IMR-90 (cell line): ENCODE measurements around the gene YTHDC2. TPM values are rescaled to one million over a fixed set of nuclear protein-coding genes. Genes with fewer than 3 reads are reported as not detected.

ENCODE experiments used
- ATAC-seq: fragments of 200-7000 bp; cut with Tn5 transposase; 2 replicates; pipeline ENCODE4 v1.9.1; 2020; ENCODE audit warnings: low read depth, mild to moderate bottlenecking, moderate library complexity
- BruUV-seq: library from RNA; stranded (reverse); fragments of 400-500 nt; replicated peaks from 2 replicates; lab custom pipeline; 2021; lab: Mats Ljungman, UMichigan
- CTCF ChIA-PET: fragments of 300-600 bp; formaldehyde crosslinking; extraction: SDS; loops from one replicate; lab custom pipeline; 2021; ENCODE audit warnings: antibody characterized with exemption; lab: Yijun Ruan, JAX
- POLR2A ChIA-PET: fragments of 300-600 bp; sonication (Branson Sonifier 250); formaldehyde crosslinking; loops from one replicate; lab custom pipeline; 2022; ENCODE audit warnings: antibody characterized with exemption; ENCODE audit not compliant: unreplicated experiment; lab: Charles Lee
- DNase-seq: peaks from one replicate; pipeline ENCODE4 v3.0.0; 2013
- H2AFZ ChIP-seq: replicated peaks from 2 replicates; pipeline ENCODE3; 2013; ENCODE audit warnings: low read length, mild to moderate bottlenecking; ENCODE audit not compliant: poor library complexity
- H2AK5ac ChIP-seq: 2 replicates; pipeline ENCODE4 v1.6.1; 2013; ENCODE audit warnings: low read depth, low read length, inconsistent platforms
- H2AK9ac ChIP-seq: replicated peaks from 2 replicates; pipeline ENCODE3; 2013; ENCODE audit warnings: mild to moderate bottlenecking, low read depth, low read length, moderate library complexity; ENCODE audit not compliant: poor library complexity
- H2BK120ac ChIP-seq: 2 replicates; pipeline ENCODE4 v1.6.1; 2013; ENCODE audit warnings: low read depth, low read length, inconsistent platforms
- H2BK15ac ChIP-seq: 3 replicates; pipeline ENCODE4 v1.6.1; 2013; ENCODE audit warnings: low read depth, low read length, inconsistent platforms
- H2BK20ac ChIP-seq: 2 replicates; pipeline ENCODE4 v1.6.1; 2013; ENCODE audit warnings: low read depth, mild to moderate bottlenecking, inconsistent platforms, low read length, moderate library complexity
- H2BK5ac ChIP-seq: 2 replicates; pipeline ENCODE4 v1.6.1; 2013; ENCODE audit warnings: mild to moderate bottlenecking, low read depth, low read length, inconsistent platforms; ENCODE audit not compliant: poor library complexity, severe bottlenecking
- H3K14ac ChIP-seq: replicated peaks from 2 replicates; pipeline ENCODE4 v1.6.1; 2013; ENCODE audit warnings: low read depth, low read length, inconsistent platforms
- H3K18ac ChIP-seq: 2 replicates; pipeline ENCODE4 v1.6.1; 2013; ENCODE audit warnings: low read depth, low read length, control low read depth
- H3K23ac ChIP-seq: 2 replicates; pipeline ENCODE4 v1.6.1; 2013; ENCODE audit warnings: low read depth, low read length, inconsistent platforms
- H3K27ac ChIP-seq: 2 replicates; pipeline ENCODE4 v1.5.1; 2013; ENCODE audit warnings: mild to moderate bottlenecking, control low read depth, low read length; ENCODE audit not compliant: insufficient read depth
- H3K27me3 ChIP-seq: 2 replicates; pipeline ENCODE4 v1.6.1; 2013; ENCODE audit warnings: low read length; ENCODE audit not compliant: control insufficient read depth, insufficient read depth
- H3K36me3 ChIP-seq: 2 replicates; pipeline ENCODE4 v1.6.1; 2013; ENCODE audit warnings: low read length, mixed read lengths; ENCODE audit not compliant: control insufficient read depth, insufficient read depth
- H3K4ac ChIP-seq: 2 replicates; pipeline ENCODE4 v1.6.1; 2013; ENCODE audit warnings: low read depth, low read length, inconsistent platforms
- H3K4me1 ChIP-seq: 2 replicates; pipeline ENCODE4 v1.6.1; 2013; ENCODE audit warnings: low read length, mixed read lengths; ENCODE audit not compliant: control insufficient read depth, insufficient read depth
- H3K4me2 ChIP-seq: 2 replicates; pipeline ENCODE4 v1.6.1; 2013; ENCODE audit warnings: low read depth, mild to moderate bottlenecking, control low read depth, low read length, moderate library complexity
- H3K4me3 ChIP-seq: 2 replicates; pipeline ENCODE4 v1.5.1; 2013; ENCODE audit warnings: low read depth, mild to moderate bottlenecking, control low read depth, low read length, moderate library complexity; ENCODE audit not compliant: insufficient read depth
- H3K56ac ChIP-seq: 2 replicates; pipeline ENCODE4 v1.6.1; 2013; ENCODE audit warnings: low read length, inconsistent platforms; ENCODE audit not compliant: insufficient read depth; ENCODE audit errors: extremely low read depth
- H3K79me1 ChIP-seq, 2 experiments: 2 replicates each; pipeline ENCODE4 v1.6.1; 2013; ENCODE audit warnings: low read length in 2 of 2, inconsistent platforms in 1 of 2, low read depth in 1 of 2
- H3K9ac ChIP-seq: 2 replicates; pipeline ENCODE4 v1.6.1; 2013; ENCODE audit warnings: low read depth, low read length, control low read depth
- H3K9me1 ChIP-seq: 2 replicates; pipeline ENCODE4 v1.6.1; 2013; ENCODE audit warnings: low read length, inconsistent platforms; ENCODE audit not compliant: insufficient read depth
- H3K9me3 ChIP-seq: 2 replicates; pipeline ENCODE4 v1.6.1; 2013; ENCODE audit warnings: low read length; ENCODE audit not compliant: control insufficient read depth, insufficient read depth
- H4K20me1 ChIP-seq: 2 replicates; pipeline ENCODE4 v1.6.1; 2013; ENCODE audit warnings: low read length, inconsistent platforms; ENCODE audit not compliant: insufficient read depth
- H4K5ac ChIP-seq: 2 replicates; pipeline ENCODE4 v1.6.1; 2013; ENCODE audit warnings: mild to moderate bottlenecking, low read depth, low read length, control low read depth
- H4K8ac ChIP-seq, 2 experiments: 2 replicates each; pipeline ENCODE4 v1.6.1; 2013; ENCODE audit warnings: low read depth in 2 of 2, low read length in 2 of 2, control low read depth in 1 of 2, inconsistent platforms in 1 of 2
- H4K91ac ChIP-seq: 2 replicates; pipeline ENCODE4 v1.6.1; 2013; ENCODE audit warnings: low read depth, low read length, inconsistent platforms; ENCODE audit not compliant: insufficient read depth
- BHLHE40 ChIP-seq: fragments of 150-350 bp; IDR thresholded peaks from 2 replicates; pipeline ENCODE4 v1.6.1; 2016; ENCODE audit warnings: mild to moderate bottlenecking, low read depth, low read length
- MAFK ChIP-seq: IDR thresholded peaks from 2 replicates; pipeline ENCODE4 v1.6.1; 2012; ENCODE audit warnings: low read depth, low read length, improper control_type of control experiment
- RCOR1 ChIP-seq: IDR thresholded peaks from 2 replicates; pipeline ENCODE4 v1.6.1; 2012; ENCODE audit warnings: mild to moderate bottlenecking, low read length, improper control_type of control experiment; ENCODE audit not compliant: insufficient replicate concordance
- RFX5 ChIP-seq: IDR thresholded peaks from 2 replicates; pipeline ENCODE4 v1.8.0; 2012; ENCODE audit warnings: low read depth, mild to moderate bottlenecking, low read length, moderate library complexity
- WGBS, 2 experiments: methylation state at CpG; one replicate each; pipeline versions ENCODE4 v1.1.5 to v1.1.7; 2013; ENCODE audit warnings: missing lambda C conversion rate in 2 of 2; ENCODE audit not compliant: insufficient read length in 1 of 2; ENCODE audit errors: extremely low coverage in 2 of 2; 5-methylcytosine and 5-hydroxymethylcytosine counted together
- dilution Hi-C: fragments of 300-500 bp; cut with HindIII; formaldehyde crosslinking; loops from one replicate; pipeline ENCODE4 v1.14.3; 2018; ENCODE audit warnings: low sequenced_read_pairs; ENCODE audit not compliant: unreplicated experiment
- in situ Hi-C: fragments of 300-500 bp; cut with MboI; formaldehyde crosslinking; loops from 3 replicates; pipeline ENCODE4 v1.14.3; 2019; ENCODE audit warnings: low sequenced_read_pairs, inconsistent platforms, mixed read lengths
- intact Hi-C: fragments of 100-400 bp; cut with micrococcal nuclease; formaldehyde crosslinking; loops from 2 replicates; pipeline ENCODE4 v1.10.0; 2022
- polyA plus RNA-seq, 3 experiments: library from polyadenylated mRNA; depleted of rRNA; stranded (reverse); fragments of >200 nt; gene quantifications; 2 replicates each; pipeline ENCODE4 v1.2.3, GENCODE V29; 2012; ENCODE audit warnings: low replicate concordance in 1 of 3
- total RNA-seq: library from RNA; depleted of rRNA; stranded (reverse); fragments of >200 nt; gene quantifications from 2 replicates; pipeline ENCODE4 v1.2.3, GENCODE V29; 2012

YTHDC2 gene
- total and polyA plus RNA-seq, 2 of the 4 experiments (the other 2 are of a cell fraction): 6.5 to 13.4 TPM

- H2BK15ac ChIP-seq: no peak overlapping the region
- H3K14ac ChIP-seq: no peak overlapping the region
- no peak overlapping the region for H2BK5ac ChIP-seq
- no peaks in the 10 kb centered on the region; the same call in 1 of the 2 replicates for H3K27me3 ChIP-seq
- POLR2A ChIA-PET: no interaction called here
- no peak overlapping the region for H2BK120ac ChIP-seq
- no peak for DNase-seq
- CTCF ChIA-PET: interaction anchor here (1.1 kb wide), 1 partner anchor 12 kb away, joined by 4 read pairs; no protein-coding TSS in a partner anchor
- H3K79me1 ChIP-seq: no peaks in the 10 kb centered on the region
- no peak overlapping the region for H3K4me3 ChIP-seq
- H3K9ac ChIP-seq: no peak overlapping the region
- H2AK5ac ChIP-seq: no peak overlapping the region
- H4K20me1 ChIP-seq: no peaks in the 10 kb centered on the region
- H3K18ac ChIP-seq: no peak overlapping the region
- H2AK9ac ChIP-seq: no peak overlapping the region
- H4K91ac ChIP-seq: no peak overlapping the region
- ATAC-seq: no peak
- H3K27ac ChIP-seq: no peak overlapping the region
- no TSS peak for BruUV-seq
- H3K4ac ChIP-seq: no peak overlapping the region
- H4K8ac ChIP-seq: no peak overlapping the region
- dilution Hi-C loops: no loop called here
- H3K56ac ChIP-seq: no peak overlapping the region
- no peak overlapping the region for H3K23ac ChIP-seq
- H3K36me3 ChIP-seq: peaks cover 1% of the 10 kb centered on the region; the same call in 1 of the 2 replicates
- H3K4me1 ChIP-seq: no peaks in the 10 kb centered on the region
- no peak overlapping the region for H4K5ac ChIP-seq
- TF ChIP-seq RFX5: no peak
- no peak for TF ChIP-seq BHLHE40
- no peak for TF ChIP-seq MAFK
- TF ChIP-seq RCOR1: no peak
- no peak overlapping the region for H2AFZ ChIP-seq
- intact Hi-C loops: no loop called here
- no peaks in the 10 kb centered on the region for H3K9me1 ChIP-seq
- in situ Hi-C loops: loop anchor here (10.0 to 25.0 kb wide), 3 partner anchors 226 to 1426 kb away; no protein-coding TSS in a partner anchor
- WGBS, 2 experiments: no CpG with 5 or more reads among the region's 4 CpGs
- H3K4me2 ChIP-seq: no peak overlapping the region
- no peak overlapping the region for H2BK20ac ChIP-seq
- H3K9me3 ChIP-seq: no peaks in the 10 kb centered on the region
Observed at GRCh38 chr5:113600255-113600905, 86.9 kb downstream of the YTHDC2 start.
